ENCODE data around the gene MAPK6.

DNA sequence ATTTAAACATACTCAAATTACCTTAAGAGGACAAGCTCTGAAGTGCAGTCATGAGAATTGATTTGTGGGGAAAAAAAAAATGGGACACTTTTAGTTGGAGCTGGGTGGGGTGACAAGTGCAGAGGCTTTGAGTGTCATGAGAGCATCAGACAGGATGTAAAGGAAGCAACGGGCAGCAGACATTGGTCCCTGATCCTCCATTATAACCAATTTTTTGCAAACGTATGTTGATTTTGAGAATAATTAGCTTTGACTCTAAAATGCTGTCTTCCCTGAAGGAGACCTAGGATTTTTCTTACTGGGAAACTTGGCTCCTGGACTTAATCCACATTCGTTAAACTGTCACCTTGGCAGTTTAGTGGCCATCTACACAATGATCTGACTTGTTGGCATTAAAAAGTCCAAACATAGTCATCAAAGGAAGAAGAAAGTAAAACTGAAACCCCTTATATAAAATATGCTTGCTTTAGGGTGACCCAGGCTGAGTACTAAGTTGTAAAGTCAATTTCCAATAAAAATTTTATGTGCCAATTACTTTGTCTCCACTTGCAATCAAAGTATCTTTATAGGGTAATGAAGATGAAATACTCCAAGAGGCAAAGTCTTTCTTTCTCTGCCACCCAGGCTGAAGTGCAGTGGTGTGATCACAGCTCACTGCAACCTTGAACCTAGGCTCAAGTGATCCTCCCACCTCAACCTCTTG is 48.0 kb downstream of the MAPK6 start:
- TF ChIP-seq, protein P1, sequence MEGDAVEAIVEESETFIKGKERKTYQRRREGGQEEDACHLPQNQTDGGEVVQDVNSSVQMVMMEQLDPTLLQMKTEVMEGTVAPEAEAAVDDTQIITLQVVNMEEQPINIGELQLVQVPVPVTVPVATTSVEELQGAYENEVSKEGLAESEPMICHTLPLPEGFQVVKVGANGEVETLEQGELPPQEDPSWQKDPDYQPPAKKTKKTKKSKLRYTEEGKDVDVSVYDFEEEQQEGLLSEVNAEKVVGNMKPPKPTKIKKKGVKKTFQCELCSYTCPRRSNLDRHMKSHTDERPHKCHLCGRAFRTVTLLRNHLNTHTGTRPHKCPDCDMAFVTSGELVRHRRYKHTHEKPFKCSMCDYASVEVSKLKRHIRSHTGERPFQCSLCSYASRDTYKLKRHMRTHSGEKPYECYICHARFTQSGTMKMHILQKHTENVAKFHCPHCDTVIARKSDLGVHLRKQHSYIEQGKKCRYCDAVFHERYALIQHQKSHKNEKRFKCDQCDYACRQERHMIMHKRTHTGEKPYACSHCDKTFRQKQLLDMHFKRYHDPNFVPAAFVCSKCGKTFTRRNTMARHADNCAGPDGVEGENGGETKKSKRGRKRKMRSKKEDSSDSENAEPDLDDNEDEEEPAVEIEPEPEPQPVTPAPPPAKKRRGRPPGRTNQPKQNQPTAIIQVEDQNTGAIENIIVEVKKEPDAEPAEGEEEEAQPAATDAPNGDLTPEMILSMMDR (IDR thresholded peaks at IDR 0.05; ENCODE audit: low read length): no peak
- TF ChIP-seq EZH2 (IDR thresholded peaks at IDR 0.05; ENCODE audit: borderline replicate concordance, low read length): no peak
